SK-N-SH (cell line): ENCODE data around the gene CD300A.

ENCODE experiments used
- CTCF ChIP-seq: fragments of 200-600 bp; sonication (generic); IDR thresholded peaks from 2 replicates; pipeline ENCODE4 v1.6.1; 2017; ENCODE audit warnings: antibody characterized with exemption, mild to moderate bottlenecking, moderate library complexity
- EP300 ChIP-seq, 2 experiments: IDR thresholded peaks; 2 replicates each; pipeline versions ENCODE4 v1.4.0 to v1.6.1; 2012; ENCODE audit warnings: borderline replicate concordance in 1 of 2, low read depth in 1 of 2, low read length in 1 of 2
- FOXJ3 ChIP-seq: sonication (generic); formaldehyde crosslinking; IDR thresholded peaks from 2 replicates; pipeline ENCODE4 v1.5.1; 2020; ENCODE audit warnings: mild to moderate bottlenecking, missing genetic modification reagents
- MAX ChIP-seq: IDR thresholded peaks from 2 replicates; pipeline ENCODE4 v1.4.0; 2012; ENCODE audit warnings: low read depth
- MXI1 ChIP-seq: IDR thresholded peaks from 2 replicates; pipeline ENCODE4 v1.6.1; 2012; ENCODE audit warnings: mild to moderate bottlenecking, low read depth, low read length, improper control_type of control experiment
- NRF1 ChIP-seq: IDR thresholded peaks from 2 replicates; pipeline ENCODE4 v1.6.1; 2012; ENCODE audit warnings: low read depth, mild to moderate bottlenecking, low read length
- POLR2AphosphoS5 ChIP-seq: IDR thresholded peaks from 2 replicates; pipeline ENCODE4 v1.6.1; 2012; ENCODE audit warnings: low read depth, low read length
- RAD21 ChIP-seq: IDR thresholded peaks from 2 replicates; pipeline ENCODE4 v1.6.1; 2012; ENCODE audit warnings: mild to moderate bottlenecking, low read length
- REST ChIP-seq: IDR thresholded peaks from 2 replicates; pipeline ENCODE4 v1.6.1; 2012; ENCODE audit warnings: mild to moderate bottlenecking, low read depth, low read length, moderate library complexity
- RFX5 ChIP-seq: IDR thresholded peaks from 2 replicates; pipeline ENCODE4 v1.6.1; 2012; ENCODE audit warnings: mild to moderate bottlenecking, improper control_type of control experiment, low read length
- USF1 ChIP-seq: IDR thresholded peaks from 2 replicates; pipeline ENCODE4 v1.4.0; 2012; ENCODE audit warnings: low read depth, borderline replicate concordance
- USF2 ChIP-seq: fragments of 150-350 bp; IDR thresholded peaks from 2 replicates; pipeline ENCODE4 v1.6.1; 2017; ENCODE audit warnings: antibody characterized with exemption, low read length, low read depth, borderline replicate concordance

- TF ChIP-seq REST (no peak), CTCF (no peak), MXI1 (no peak), RFX5 (no peak), FOXJ3 (CRISPR knock-in tag) (no peak), POLR2AphosphoS5 (no peak), USF2 (no peak), EP300 (IDR thresholded peaks at IDR 0.05; ENCODE audit: borderline replicate concordance in 1 of 2, low read depth in 1 of 2, low read length in 1 of 2) (no peak), MAX (no peak), NRF1 (no peak), RAD21 (no peak), USF1 (no peak)
Observed at GRCh38 chr17:74531231-74531761, 64.9 kb downstream of the CD300A start, which contains the start of gene CD300LB.
